Endothelial cell of umbilical vein (primary cell): ENCODE measurements around the gene TMPRSS13. TPM values are rescaled to one million over a fixed set of nuclear protein-coding genes. Genes with fewer than 3 reads are reported as not detected.

Experiments
- BruUV-seq: library from RNA; stranded (reverse); fragments of 400-500 nt; replicated peaks from 2 replicates; lab custom pipeline; 2021; lab: Mats Ljungman, UMichigan
- CTCF ChIA-PET: fragments of 300-600, 350-600 bp; sonication (Branson Sonifier 250); formaldehyde crosslinking; loops from one replicate; lab custom pipeline; 2021; ENCODE audit warnings: antibody characterized with exemption, inconsistent platforms; lab: Charles Lee
- POLR2A ChIA-PET: fragments of 300-600, 350-600 bp; sonication (Branson Sonifier 250); formaldehyde crosslinking; loops from one replicate; lab custom pipeline; 2021; ENCODE audit warnings: antibody characterized with exemption, inconsistent platforms; lab: Charles Lee
- DNase-seq: peaks from one replicate; pipeline ENCODE4 v3.0.0-alpha.2; 2011; ENCODE audit warnings: low read depth, low spot score
- FAIRE-seq: peaks from 2 replicates; lab custom pipeline; 2011; peaks lifted over from hg19 to GRCh38; lab: Jason Lieb, UNC
- H2AFZ ChIP-seq: 2 replicates; pipeline ENCODE4 v1.6.0; 2012; ENCODE audit warnings: low read depth, low read length, control low read depth, inconsistent platforms
- H3K27ac ChIP-seq: 2 replicates; pipeline ENCODE4 v1.5.1; 2011; ENCODE audit warnings: low read depth, mild to moderate bottlenecking, control low read depth, low read length, moderate library complexity; ENCODE audit not compliant: insufficient read depth
- H3K27me3 ChIP-seq, 2 experiments: 2 replicates each; pipeline versions ENCODE4 v1.6.0 to v1.6.1; 2011; ENCODE audit warnings: low read length in 2 of 2, mixed read lengths in 1 of 2; ENCODE audit not compliant: control insufficient read depth in 2 of 2, insufficient read depth in 2 of 2
- H3K36me3 ChIP-seq, 2 experiments: 2 replicates in 1 of 2; 3 replicates in 1 of 2; pipeline ENCODE4 v1.5.1; 2011; ENCODE audit warnings: low read length in 2 of 2, mild to moderate bottlenecking in 1 of 2, moderate library complexity in 1 of 2; ENCODE audit not compliant: control insufficient read depth in 2 of 2, insufficient read depth in 2 of 2; ENCODE audit errors: extremely low read depth in 1 of 2
- H3K4me1 ChIP-seq: 3 replicates; pipeline ENCODE4 v1.5.1; 2011; ENCODE audit warnings: mild to moderate bottlenecking, low read length; ENCODE audit not compliant: control insufficient read depth, insufficient read depth; ENCODE audit errors: extremely low read depth
- H3K4me2 ChIP-seq: 2 replicates; pipeline ENCODE4 v1.6.1; 2011; ENCODE audit warnings: low read length, control low read depth, mixed read lengths; ENCODE audit not compliant: insufficient read depth
- H3K4me3 ChIP-seq, 3 experiments: fragments of 200-600 bp in 1 of 3; sonication (generic), shearing (Covaris generic) in 1 of 3; replicated peaks in 1 of 3; 2 replicates each; pipeline ENCODE4 v1.5.1; 2011 to 2016; ENCODE audit warnings: control low read depth in 3 of 3, low read length in 3 of 3, mild to moderate bottlenecking in 2 of 3, inconsistent platforms in 1 of 3, low read depth in 1 of 3, moderate library complexity in 1 of 3; ENCODE audit not compliant: insufficient read depth in 1 of 3
- H3K79me2 ChIP-seq: 2 replicates; pipeline ENCODE4 v1.6.0; 2012; ENCODE audit warnings: low read length, inconsistent platforms; ENCODE audit not compliant: control insufficient read depth, insufficient read depth
- H3K9ac ChIP-seq: replicated peaks from 2 replicates; pipeline ENCODE3; 2011; ENCODE audit warnings: low read length, control low read depth; ENCODE audit not compliant: insufficient read depth; ENCODE audit errors: extremely low read depth
- H3K9me1 ChIP-seq: replicated peaks from 3 replicates; pipeline ENCODE4 v1.6.0; 2011; ENCODE audit warnings: mild to moderate bottlenecking, low read length; ENCODE audit not compliant: control insufficient read depth, insufficient read depth; ENCODE audit errors: extremely low read depth
- H3K9me3 ChIP-seq: replicated peaks from 2 replicates; pipeline ENCODE4 v1.5.1; 2012; ENCODE audit warnings: low read length, inconsistent platforms; ENCODE audit not compliant: control insufficient read depth, insufficient read depth
- H4K20me1 ChIP-seq: replicated peaks from 2 replicates; pipeline ENCODE3; 2011; ENCODE audit warnings: mild to moderate bottlenecking, low read length; ENCODE audit not compliant: control insufficient read depth, insufficient read depth; ENCODE audit errors: extremely low read depth
- CTCF ChIP-seq, 2 donors: IDR thresholded peaks; 1 replicate in 1 of 2; 2 replicates in 1 of 2; pipeline ENCODE4 v1.5.1; 2011; ENCODE audit warnings: low read length in 2 of 2, mild to moderate bottlenecking in 2 of 2, moderate library complexity in 2 of 2, control low read depth in 1 of 2, inconsistent platforms in 1 of 2, low read depth in 1 of 2; ENCODE audit not compliant: insufficient read depth in 1 of 2; ENCODE audit errors: extremely low read depth in 1 of 2
- EZH2 ChIP-seq: IDR thresholded peaks from 2 replicates; pipeline ENCODE4 v1.6.1; 2012; ENCODE audit warnings: borderline replicate concordance, low read depth, mild to moderate bottlenecking, moderate library complexity, low read length, inconsistent platforms; ENCODE audit not compliant: severe bottlenecking
- FOS ChIP-seq: IDR thresholded peaks from 2 replicates; pipeline ENCODE4 v1.6.1; 2011; ENCODE audit warnings: mild to moderate bottlenecking, low read length, moderate library complexity, borderline replicate concordance; ENCODE audit not compliant: insufficient read depth
- GATA2 ChIP-seq: IDR thresholded peaks from 2 replicates; pipeline ENCODE4 v1.7.0; 2011; ENCODE audit warnings: low read depth, mild to moderate bottlenecking, moderate library complexity, mixed read lengths, low read length; ENCODE audit not compliant: insufficient read length, insufficient read depth
- JUN ChIP-seq: IDR thresholded peaks from 2 replicates; pipeline ENCODE4 v1.6.1; 2011; ENCODE audit warnings: borderline replicate concordance, low read depth; ENCODE audit not compliant: insufficient read length, insufficient read depth
- MAX ChIP-seq: IDR thresholded peaks from 2 replicates; pipeline ENCODE4 v1.6.1; 2011; ENCODE audit not compliant: insufficient read depth, insufficient read length
- MYC ChIP-seq: IDR thresholded peaks from one replicate; pipeline ENCODE4 v1.6.1; 2011; ENCODE audit warnings: mild to moderate bottlenecking, low read depth, low read length
- POLR2A ChIP-seq: IDR thresholded peaks from 2 replicates; pipeline ENCODE4 v1.6.1; 2012; ENCODE audit warnings: low read depth, mild to moderate bottlenecking, control low read depth, low read length
- POLR2AphosphoS5 ChIP-seq: IDR thresholded peaks from 2 replicates; pipeline ENCODE4 v1.6.1; 2012; ENCODE audit warnings: low read depth, mild to moderate bottlenecking, control low read depth, low read length, moderate library complexity; ENCODE audit not compliant: insufficient read depth
- dilution Hi-C: fragments of 300-500 bp; cut with MboI; formaldehyde crosslinking; loops from one replicate; pipeline ENCODE4 v1.15.0; 2019; ENCODE audit warnings: low sequenced_read_pairs; ENCODE audit not compliant: extremely low pct_ligation_motif_present
- intact Hi-C: fragments of 100-400 bp; cut with micrococcal nuclease; formaldehyde crosslinking; loops from one replicate; pipeline ENCODE4 v1.10.0; 2022
- polyA plus RNA-seq, 4 experiments: library from polyadenylated mRNA; depleted of rRNA in 3 of 4; stranded (reverse) in 3 of 4; unstranded in 1 of 4; fragments of >200 nt; gene quantifications; 2 replicates each; pipeline versions ENCODE4 v1.2.1 to v1.2.3, GENCODE V29; 2011 to 2012; ENCODE audit warnings: missing spikeins in 1 of 4
- total RNA-seq: library from RNA; stranded (reverse); gene quantifications from 2 replicates; pipeline ENCODE4 v1.2.3, GENCODE V29; 2021

The TMPRSS13 gene
- total and polyA plus RNA-seq, 2 donors (not counting 3 experiments of a cell fraction or from before 2014, with no cell fraction given): 0.22 to 0.46 TPM

GRCh38 chr11:117970400-117971024 is 41.3 kb upstream of the TMPRSS13 start:
- peak; percentile 50 for DNase-seq
- TF ChIP-seq POLR2A (no peak), MAX (no peak), EZH2 (no peak), CTCF (IDR thresholded peaks at IDR 0.05; ENCODE audit: extremely low read depth in 1 of 2, insufficient read depth in 1 of 2, low read depth in 1 of 2, low read length in 2 of 2) (no peak), POLR2AphosphoS5 (no peak), GATA2 (no peak), FOS (no peak), MYC (no peak), JUN (no peak)
- BruUV-seq: no TSS peak
- H3K9me3 ChIP-seq: no peaks in the 10 kb centered on the region
- H3K4me1 ChIP-seq: peaks cover 28% of the 10 kb centered on the region
- no peak overlapping the region for H3K27ac ChIP-seq
- H3K79me2 ChIP-seq: no peaks in the 10 kb centered on the region
- dilution Hi-C loops (no loop called here), intact Hi-C loops (no loop called here)
- H3K4me2 ChIP-seq: no peak overlapping the region
- FAIRE-seq: peak; percentile 89
- no peaks in the 10 kb centered on the region for H4K20me1 ChIP-seq
- CTCF ChIA-PET: interaction anchor here (1.3 to 4.1 kb wide), 2 partner anchors 24 to 54 kb away, joined by 3 to 32 read pairs; no protein-coding TSS in a partner anchor
- POLR2A ChIA-PET: no interaction called here
- H3K9me1 ChIP-seq: no peaks in the 10 kb centered on the region
- H3K36me3 ChIP-seq: no peaks in the 10 kb centered on the region
- no peaks in the 10 kb centered on the region for H3K27me3 ChIP-seq
- H3K9ac ChIP-seq: no peak overlapping the region
- no peak overlapping the region for H3K4me3 ChIP-seq
- peak overlapping the region; percentile 55 for H2AFZ ChIP-seq
